ENCODE results near the gene CCNQ. TPM values are rescaled to one million over a fixed set of nuclear protein-coding genes. Genes with fewer than 3 reads are reported as not detected.

Gene CCNQ
- total and polyA plus RNA-seq, 2 experiments from 2014 or later, result 34.5 to 45.5 TPM

DNA sequence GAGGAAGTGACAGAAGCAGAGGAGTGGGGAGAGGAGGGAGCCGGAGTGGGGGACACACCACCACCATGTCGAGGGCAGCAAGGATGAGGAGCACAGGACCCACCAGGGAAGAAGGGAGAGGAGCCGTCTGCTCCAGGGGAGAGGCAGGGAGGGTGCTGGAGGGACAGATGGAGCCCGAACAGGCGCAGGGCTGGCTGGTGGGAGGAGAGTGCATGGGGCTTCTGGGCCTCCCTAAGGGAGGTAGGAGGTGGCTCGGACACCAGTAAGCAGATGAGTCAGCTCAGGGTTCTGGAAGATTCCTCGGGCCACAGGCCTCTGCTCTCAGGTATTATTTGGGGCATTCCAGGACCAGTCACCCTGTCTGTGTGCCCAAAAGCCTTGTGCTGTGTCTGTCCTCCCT is 51.7 kb downstream of the CCNQ start:
- Histone ChIP-seq H3K4me3 (no peak overlapping the region), H2AFZ (no peak overlapping the region), H3K79me2 (ENCODE audit: insufficient read depth) (no peaks in the 10 kb centered on the region), H3K27me3 (replicated peaks; ENCODE audit: insufficient read depth) (no peaks in the 10 kb centered on the region), H3F3A (ENCODE audit: insufficient read depth) (peaks cover 3% of the 10 kb centered on the region; the same call in 1 of the 2 replicates), H3K9ac (no peak overlapping the region), H3K36me3 (ENCODE audit: low read depth) (no peaks in the 10 kb centered on the region), H3K4me2 (ENCODE audit: unreplicated experiment) (no peak overlapping the region), H3K27ac (no peak overlapping the region), H3K9me3 (ENCODE audit: low read depth) (no peaks in the 10 kb centered on the region), H3K9me2 (ENCODE audit: insufficient read depth) (no peaks in the 10 kb centered on the region), H3K4me1 (ENCODE audit: insufficient read depth) (no peaks in the 10 kb centered on the region), H4K20me1 (ENCODE audit: insufficient read depth) (no peaks in the 10 kb centered on the region)
- in situ Hi-C loops (cut with MboI), result no loop called here
- 67 to 94% methylated on average over 3 to 7 of the region's 7 CpGs for WGBS, 2 experiments (ENCODE audit: low coverage in 1 of 2, low lambda C conversion rate in 2 of 2, missing lambda C conversion rate in 2 of 2)
- no peak for DNase-seq
- TF ChIP-seq EZH2phosphoT487 (IDR thresholded peaks at IDR 0.05; ENCODE audit: insufficient read depth, low read depth), result no peak
- TF ChIP-seq EZH2 (IDR thresholded peaks at IDR 0.05; ENCODE audit: insufficient read depth, poor library complexity, severe bottlenecking), result no peak

GRCh38 chrX:153546386-153546785 is 52.6 kb downstream of the CCNQ start:
- 49 to 73% methylated on average over 5 to 11 of the region's 11 CpGs for WGBS, 2 experiments (ENCODE audit: low coverage in 1 of 2, low lambda C conversion rate in 2 of 2, missing lambda C conversion rate in 2 of 2)
- H3K4me2 ChIP-seq (ENCODE audit: unreplicated experiment), result no peak overlapping the region
- H4K20me1 ChIP-seq (ENCODE audit: insufficient read depth), result no peaks in the 10 kb centered on the region
- no peaks in the 10 kb centered on the region for H3K9me2 ChIP-seq (ENCODE audit: insufficient read depth)
- H3K79me2 ChIP-seq (ENCODE audit: insufficient read depth), result no peaks in the 10 kb centered on the region
- no peak overlapping the region for H2AFZ ChIP-seq
- in situ Hi-C loops (cut with MboI), result no loop called here
- no peak overlapping the region for H3K9ac ChIP-seq
- no peak for DNase-seq
- H3K36me3 ChIP-seq (ENCODE audit: low read depth), result no peaks in the 10 kb centered on the region
- H3K4me3 ChIP-seq, result no peak overlapping the region
- H3K9me3 ChIP-seq (ENCODE audit: low read depth), result no peaks in the 10 kb centered on the region
- H3K27ac ChIP-seq, result no peak overlapping the region
- peaks cover 2% of the 10 kb centered on the region; the same call in 1 of the 2 replicates for H3F3A ChIP-seq (ENCODE audit: insufficient read depth)
- H3K4me1 ChIP-seq (ENCODE audit: insufficient read depth), result no peaks in the 10 kb centered on the region
- TF ChIP-seq EZH2phosphoT487 (IDR thresholded peaks at IDR 0.05; ENCODE audit: insufficient read depth, low read depth) (no peak), EZH2 (IDR thresholded peaks at IDR 0.05; ENCODE audit: insufficient read depth, poor library complexity, severe bottlenecking) (no peak)
- H3K27me3 ChIP-seq (replicated peaks; ENCODE audit: insufficient read depth), result no peaks in the 10 kb centered on the region

DNA sequence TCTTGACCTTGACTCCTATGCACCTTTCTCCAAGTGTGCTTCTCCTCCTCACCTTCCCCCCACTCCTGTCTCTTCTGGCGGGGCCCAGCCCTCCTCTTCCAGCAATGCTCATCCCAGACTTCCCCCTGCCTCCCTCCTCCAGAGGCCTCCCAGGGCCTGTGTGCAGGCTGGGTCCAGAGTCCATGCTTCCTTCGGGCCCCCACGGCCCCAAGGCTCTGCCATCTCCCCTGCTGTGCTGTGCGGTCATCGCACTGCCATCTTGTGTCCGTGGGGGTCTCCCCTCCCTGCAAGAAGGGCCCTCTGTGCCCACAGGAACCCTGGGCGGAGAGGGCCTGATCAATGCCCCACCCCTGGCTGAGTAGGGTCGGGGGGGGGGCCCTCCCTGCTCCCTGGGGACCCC is 54.2 kb downstream of the CCNQ start:
- WGBS, 2 experiments (ENCODE audit: low coverage in 1 of 2, low lambda C conversion rate in 2 of 2, missing lambda C conversion rate in 2 of 2), result 55 to 61% methylated on average over 7 to 8 of the region's 8 CpGs
- H3K4me2 ChIP-seq (ENCODE audit: unreplicated experiment), result no peak overlapping the region
- H3K27ac ChIP-seq, result no peak overlapping the region
- no peaks in the 10 kb centered on the region for H3K27me3 ChIP-seq (replicated peaks; ENCODE audit: insufficient read depth)
- no peak overlapping the region for H3K4me3 ChIP-seq
- in situ Hi-C loops (cut with MboI), result no loop called here
- H3F3A ChIP-seq (ENCODE audit: insufficient read depth), result no peaks in the 10 kb centered on the region
- no peaks in the 10 kb centered on the region for H3K79me2 ChIP-seq (ENCODE audit: insufficient read depth)
- no peaks in the 10 kb centered on the region for H3K9me2 ChIP-seq (ENCODE audit: insufficient read depth)
- no peak for TF ChIP-seq EZH2phosphoT487 (IDR thresholded peaks at IDR 0.05; ENCODE audit: insufficient read depth, low read depth)
- TF ChIP-seq EZH2 (IDR thresholded peaks at IDR 0.05; ENCODE audit: insufficient read depth, poor library complexity, severe bottlenecking), result no peak
- no peak overlapping the region for H2AFZ ChIP-seq
- H3K4me1 ChIP-seq (ENCODE audit: insufficient read depth), result no peaks in the 10 kb centered on the region
- no peak overlapping the region for H3K9ac ChIP-seq
- no peak for DNase-seq
- H3K9me3 ChIP-seq (ENCODE audit: low read depth), result no peaks in the 10 kb centered on the region
- H4K20me1 ChIP-seq (ENCODE audit: insufficient read depth), result no peaks in the 10 kb centered on the region
- H3K36me3 ChIP-seq (ENCODE audit: low read depth), result no peaks in the 10 kb centered on the region

DNA sequence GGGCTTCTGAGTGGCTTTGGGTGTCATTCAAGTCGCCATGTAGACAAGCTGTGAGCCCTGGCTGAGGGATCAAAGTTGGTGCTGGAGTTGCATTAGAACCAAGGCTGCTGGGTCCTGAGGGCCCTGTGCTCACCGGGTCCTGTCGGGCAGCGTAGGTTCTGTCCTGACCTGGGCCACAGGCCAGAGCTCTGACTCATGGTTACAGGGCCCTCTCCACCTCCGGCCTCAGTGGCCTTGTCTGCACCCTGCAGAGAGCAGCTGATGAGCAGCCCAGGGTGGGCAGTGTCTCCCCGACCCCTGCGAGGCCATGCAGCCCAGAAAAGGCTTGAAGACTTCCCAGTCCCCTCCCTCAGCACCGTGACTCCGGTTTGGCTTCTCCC is 59.0 kb downstream of the CCNQ start:
- no peaks in the 10 kb centered on the region for H4K20me1 ChIP-seq (ENCODE audit: insufficient read depth)
- no peak for TF ChIP-seq EZH2phosphoT487 (IDR thresholded peaks at IDR 0.05; ENCODE audit: insufficient read depth, low read depth)
- no peak for TF ChIP-seq EZH2 (IDR thresholded peaks at IDR 0.05; ENCODE audit: insufficient read depth, poor library complexity, severe bottlenecking)
- H3K4me2 ChIP-seq (ENCODE audit: unreplicated experiment), result no peak overlapping the region
- DNase-seq, result no peak
- H3F3A ChIP-seq (ENCODE audit: insufficient read depth), result no peaks in the 10 kb centered on the region
- H3K27me3 ChIP-seq (replicated peaks; ENCODE audit: insufficient read depth), result no peaks in the 10 kb centered on the region
- H3K79me2 ChIP-seq (ENCODE audit: insufficient read depth), result no peaks in the 10 kb centered on the region
- no peaks in the 10 kb centered on the region for H3K4me1 ChIP-seq (ENCODE audit: insufficient read depth)
- H3K4me3 ChIP-seq, result no peak overlapping the region
- H3K9me3 ChIP-seq (ENCODE audit: low read depth), result no peaks in the 10 kb centered on the region
- 0 to 35% methylated on average over 1 to 4 of the region's 9 CpGs for WGBS, 2 experiments (ENCODE audit: low coverage in 1 of 2, low lambda C conversion rate in 2 of 2, missing lambda C conversion rate in 2 of 2)
- H2AFZ ChIP-seq, result no peak overlapping the region
- in situ Hi-C loops (cut with MboI), result no loop called here
- no peaks in the 10 kb centered on the region for H3K9me2 ChIP-seq (ENCODE audit: insufficient read depth)
- no peak overlapping the region for H3K9ac ChIP-seq
- no peak overlapping the region for H3K27ac ChIP-seq
- no peaks in the 10 kb centered on the region for H3K36me3 ChIP-seq (ENCODE audit: low read depth)
